Kasumi-1 (cell line): ENCODE results near the gene EPS8L2.
A peak's percentile ranks its signal among the peaks of the same experiment; 100 is the strongest.

Experiments
- DNase-seq, 2 experiments: peaks; one replicate each; lab custom pipeline; 2025; lab: John Stamatoyannopoulos, UW

Gene EPS8L2

DNA sequence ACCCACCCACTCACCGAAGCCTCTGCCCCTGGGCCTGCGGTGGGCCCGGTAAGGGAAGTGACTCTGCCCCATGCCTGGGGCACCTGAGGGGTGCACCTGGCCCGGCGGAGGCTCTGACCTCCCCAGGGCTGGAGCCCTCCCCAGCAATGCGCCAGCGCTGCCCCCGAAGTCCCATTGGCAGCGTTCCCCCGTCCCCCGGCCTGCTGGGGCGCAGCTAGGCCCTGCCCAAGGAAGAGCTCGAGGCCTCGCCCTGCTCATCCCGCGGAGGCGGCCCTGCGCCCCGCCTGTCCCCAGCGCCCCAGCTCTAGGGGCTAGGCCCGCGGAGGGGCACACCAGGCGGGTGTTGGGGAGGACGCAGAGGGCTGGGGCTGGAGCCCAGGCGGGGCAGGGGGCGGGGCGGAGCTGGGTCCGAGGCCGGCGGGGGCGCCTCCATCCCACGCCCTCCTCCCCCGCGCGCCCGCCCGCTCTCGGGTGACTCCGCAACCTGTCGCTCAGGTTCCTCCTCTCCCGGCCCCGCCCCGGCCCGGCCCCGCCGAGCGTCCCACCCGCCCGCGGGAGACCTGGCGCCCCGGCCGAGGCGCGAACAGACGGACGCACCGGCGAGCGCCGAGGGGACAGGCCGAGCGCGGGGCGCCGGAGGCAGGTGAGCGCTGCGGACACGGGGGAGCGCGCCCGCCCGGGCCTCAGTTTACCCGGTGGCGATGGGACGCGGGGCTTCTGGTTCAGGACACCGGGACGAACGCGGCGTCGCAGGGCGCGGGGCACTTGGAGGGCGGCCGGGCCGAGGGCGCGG is at the start of gene EPS8L2:
Gene EPS8L2, plus strand, starts transcription at position 586 of the 793 bp plus-strand sequence. CDS start 3,177 bp downstream, outside the sequence.
- no peak for DNase-seq

DNA sequence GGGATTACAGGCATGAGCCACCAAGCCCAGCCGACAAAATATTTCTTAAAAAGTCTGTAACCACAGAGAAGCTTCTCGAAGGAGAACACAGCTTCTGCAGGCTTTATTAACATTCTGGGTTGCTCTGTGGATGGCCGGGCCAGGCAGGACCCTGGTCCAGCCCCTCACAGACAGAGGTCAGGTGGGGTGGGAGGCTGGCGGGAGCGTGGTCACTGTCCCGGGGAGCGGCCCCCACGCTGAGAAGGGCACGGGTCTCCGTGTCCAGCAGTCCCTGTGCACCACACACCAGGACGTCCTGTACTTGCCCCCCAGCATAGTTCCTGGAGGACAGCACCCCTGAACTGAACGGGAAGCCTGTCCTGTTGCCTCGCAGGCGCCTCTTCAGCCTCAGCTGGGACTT is 49.6 kb upstream of the EPS8L2 start:
- no peak for DNase-seq

DNA sequence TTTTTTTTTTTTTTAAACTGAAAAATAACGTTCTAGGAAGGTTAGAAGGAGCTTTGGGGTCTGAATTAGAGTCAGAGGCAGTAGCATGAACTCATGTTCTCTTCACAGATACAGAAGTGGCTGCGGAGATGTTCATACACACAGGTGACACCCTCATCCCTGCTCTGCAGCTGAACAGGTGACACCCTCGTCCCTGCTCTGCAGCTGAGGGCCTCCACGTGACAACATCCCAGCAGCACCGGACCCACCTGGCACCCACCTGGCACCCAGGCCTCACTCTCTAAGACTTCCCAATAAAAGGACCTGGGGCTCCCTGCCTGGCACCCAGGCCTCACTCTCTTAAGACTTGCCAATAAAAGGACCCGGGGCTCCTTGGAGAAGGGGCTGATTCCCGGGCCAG is 49.2 kb upstream of the EPS8L2 start:
- no peak for DNase-seq

DNA sequence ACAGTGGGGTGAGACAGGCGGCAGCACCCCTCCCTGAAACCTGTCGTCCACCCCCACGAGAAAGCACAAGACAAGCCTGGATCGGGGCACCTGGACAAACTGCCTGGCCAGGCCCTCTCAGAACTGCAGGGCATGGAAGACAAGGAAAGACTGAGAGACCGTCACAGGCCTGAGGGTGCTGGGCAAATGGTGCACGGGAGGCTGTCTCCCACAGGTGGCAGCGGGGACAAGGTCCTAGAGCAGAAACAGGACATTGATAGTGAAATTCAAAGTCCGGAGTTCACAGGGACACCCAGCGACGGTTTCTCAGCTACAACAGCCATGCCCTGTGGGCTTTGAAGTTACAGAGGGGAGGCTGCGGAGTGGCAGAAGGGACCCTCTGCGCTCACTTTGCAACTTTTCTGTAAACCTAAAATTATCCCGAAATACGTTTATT is 48.3 kb upstream of the EPS8L2 start:
- DNase-seq, result no peak

DNA sequence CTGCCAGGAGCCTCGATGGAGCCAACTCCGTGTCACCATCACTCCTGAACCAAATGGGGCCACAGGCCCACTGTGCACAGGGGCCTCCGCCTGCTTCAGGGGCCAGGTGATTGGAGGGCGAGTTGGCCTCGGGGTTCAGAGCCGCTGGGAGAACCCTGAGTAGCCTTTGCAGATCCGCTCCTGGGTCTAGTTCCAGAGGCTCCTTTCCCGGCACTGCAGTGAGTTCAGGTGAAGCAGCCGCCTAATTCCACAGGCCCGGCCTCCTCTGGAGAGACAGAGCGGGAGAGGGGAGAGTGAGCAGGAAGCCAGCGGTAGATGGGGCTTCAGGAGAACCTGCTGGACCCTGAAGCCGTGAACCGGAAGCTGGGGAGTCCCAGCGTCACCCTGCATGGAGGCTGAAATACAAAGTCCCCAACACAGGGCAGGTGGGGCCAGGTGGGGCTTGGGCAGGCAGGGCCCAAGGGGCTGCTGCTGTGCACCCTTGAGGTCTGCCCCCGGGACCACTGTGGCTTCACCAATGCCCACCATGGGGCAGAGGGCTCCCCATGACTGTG is 46.4 kb upstream of the EPS8L2 start:
- DNase-seq, result no peak

DNA sequence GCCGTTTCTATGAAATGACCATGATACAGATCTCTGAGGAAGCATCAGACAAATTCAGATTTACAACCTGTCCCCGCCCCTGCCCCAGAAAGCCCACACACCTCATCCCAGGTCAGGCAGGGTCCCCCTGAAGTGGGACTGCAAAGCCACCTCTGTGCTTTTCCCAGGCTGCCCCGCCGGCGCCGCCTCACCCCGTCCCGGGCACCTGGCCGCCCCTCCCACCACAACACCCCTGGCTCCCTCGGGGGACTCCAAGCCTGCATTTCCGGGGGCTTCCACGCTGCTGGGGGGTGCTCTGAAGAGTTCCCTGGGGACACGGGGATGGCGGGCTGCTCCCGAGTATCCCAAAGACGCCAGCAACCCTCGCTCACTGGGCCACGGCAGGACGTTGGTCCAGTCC is 45.8 kb upstream of the EPS8L2 start:
- DNase-seq, result no peak

DNA sequence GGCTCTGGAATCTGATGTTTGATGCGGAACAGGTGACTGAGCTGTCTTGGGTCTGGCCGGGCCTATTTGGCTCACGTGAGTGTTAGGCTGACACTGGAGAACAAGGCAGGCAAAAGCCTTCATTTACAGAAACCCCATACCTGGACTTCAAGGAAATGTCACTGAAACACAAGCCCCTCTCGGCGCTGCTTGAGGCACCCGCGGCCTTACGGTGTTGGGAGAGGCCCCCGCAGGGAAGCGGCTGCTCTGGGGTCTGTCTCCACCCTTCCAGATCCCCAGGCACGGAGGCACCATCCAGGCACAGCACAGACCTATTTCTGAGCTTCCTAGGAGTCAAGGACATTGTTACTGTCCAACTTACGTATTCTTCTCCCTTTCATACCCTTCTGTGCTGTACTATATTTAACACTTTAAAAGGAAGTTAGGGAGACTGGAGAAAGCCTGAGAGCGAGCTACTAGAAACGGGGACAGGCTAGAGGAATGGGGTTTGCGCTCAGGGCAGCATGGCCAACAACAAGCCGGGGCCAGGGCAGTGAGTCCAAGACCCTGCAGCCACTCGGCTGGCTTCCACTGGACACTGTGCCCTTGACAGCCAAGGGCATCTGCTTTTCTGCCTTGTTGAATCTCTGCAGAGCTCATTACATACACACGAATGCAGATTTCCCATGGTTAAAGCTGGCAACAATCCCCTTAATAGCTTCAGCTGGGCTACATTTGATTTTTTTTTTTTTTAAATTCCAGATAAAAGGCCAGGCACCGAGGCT is 45.2 kb upstream of the EPS8L2 start:
- no peak for DNase-seq

DNA sequence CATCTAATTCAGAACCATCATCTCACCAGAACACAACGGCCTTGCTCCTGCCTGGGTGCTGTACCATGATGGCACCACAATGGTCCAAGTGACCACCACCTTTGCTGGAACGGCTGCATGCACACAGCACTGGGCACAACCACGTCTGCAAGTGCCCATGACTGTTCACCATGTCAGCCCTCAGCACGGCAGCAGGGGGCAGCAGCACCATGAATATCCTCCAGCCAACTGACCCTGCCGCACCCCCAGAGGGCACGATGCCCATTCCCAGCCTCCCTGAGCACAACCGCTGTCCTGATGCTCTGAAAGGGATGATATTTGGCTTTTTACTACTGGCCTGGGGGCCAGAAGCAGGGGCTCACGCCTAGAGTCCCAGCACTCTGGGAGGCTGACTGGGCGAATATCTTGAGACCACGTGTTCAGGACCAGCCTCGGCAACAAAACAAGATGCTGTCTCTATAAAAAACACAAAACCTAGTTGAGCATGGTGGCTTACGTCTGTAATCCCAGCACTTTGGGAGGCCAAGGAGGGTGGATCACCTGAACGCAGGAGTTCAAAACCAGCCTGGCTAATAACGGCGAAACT is 43.2 kb upstream of the EPS8L2 start:
- DNase-seq, result peak; percentile 47 to 57

DNA sequence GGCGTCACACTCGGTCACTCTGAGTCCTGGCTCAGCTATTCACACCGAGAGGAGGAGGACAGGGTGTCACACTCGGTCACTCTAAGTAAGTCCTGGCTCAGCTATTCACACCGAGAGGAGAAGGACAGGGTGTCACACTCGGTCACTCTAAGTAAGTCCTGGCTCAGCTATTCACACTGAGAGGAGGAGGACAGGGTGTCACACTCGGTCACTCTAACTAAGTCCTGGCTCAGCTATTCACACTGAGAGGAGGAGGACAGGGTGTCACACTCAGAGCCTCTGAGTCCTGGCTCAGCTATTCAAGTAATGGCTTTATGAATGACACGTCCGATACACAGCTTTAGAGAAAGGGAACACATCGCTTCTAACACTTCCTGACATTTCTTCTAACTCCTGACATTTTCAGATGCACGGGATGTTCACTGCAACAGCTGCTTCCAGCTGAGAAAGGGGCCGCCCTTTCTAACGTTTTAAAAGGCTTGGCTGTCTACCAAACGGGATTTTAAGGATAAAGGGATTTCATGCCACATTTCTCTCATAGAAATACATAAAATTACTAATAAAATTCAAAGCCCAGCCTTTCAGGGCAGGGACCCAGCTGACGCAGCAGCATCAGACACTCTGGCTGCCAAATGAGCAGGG is 40.8 kb upstream of the EPS8L2 start:
- no peak for DNase-seq

DNA sequence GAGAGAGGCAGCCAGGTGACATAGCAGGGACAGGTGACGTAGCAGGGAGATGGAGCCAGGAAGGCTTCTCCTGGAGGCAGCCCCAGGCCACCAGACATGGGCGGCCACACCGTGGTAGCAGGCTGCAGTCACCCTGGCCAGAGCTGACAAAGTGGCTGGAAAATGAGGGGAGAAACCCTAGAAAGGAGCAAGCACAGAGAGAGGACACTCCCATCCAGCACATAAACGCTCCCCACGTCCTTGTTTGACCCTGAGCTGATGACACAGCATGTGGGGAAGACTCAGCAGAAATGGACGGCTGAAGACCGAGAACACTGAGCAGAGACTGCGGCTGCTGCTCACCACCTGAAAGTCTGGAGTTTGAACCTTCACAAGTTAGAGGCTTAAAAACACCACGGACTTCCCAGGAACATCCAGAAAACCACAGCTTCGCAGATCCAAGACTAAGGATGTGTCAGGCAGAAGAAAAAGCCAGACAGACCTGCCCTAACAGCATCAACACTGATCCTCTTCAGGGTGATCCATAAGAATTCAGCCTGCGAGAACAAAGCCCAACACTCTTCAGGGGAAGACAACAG is 40.2 kb upstream of the EPS8L2 start:
- no peak for DNase-seq

DNA sequence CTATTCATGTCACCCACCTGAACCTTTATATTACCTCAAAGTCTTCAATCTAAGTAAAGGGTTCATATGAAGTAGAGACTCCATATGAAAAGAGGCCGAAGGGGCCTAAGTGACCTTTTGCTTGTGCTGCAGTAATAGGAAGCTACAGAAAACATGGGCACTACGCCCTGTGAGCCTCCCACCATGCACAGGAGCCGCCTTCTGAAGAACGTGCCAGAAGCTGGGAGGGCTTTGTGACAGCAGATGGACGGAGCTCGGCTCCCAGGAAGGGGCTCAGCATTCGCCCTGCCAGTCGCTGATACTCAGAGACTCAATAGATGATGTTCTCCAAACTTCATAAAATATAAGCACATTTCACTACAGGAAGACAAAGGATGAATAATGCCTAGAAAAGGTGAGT is 32.2 kb upstream of the EPS8L2 start:
- no peak for DNase-seq

DNA sequence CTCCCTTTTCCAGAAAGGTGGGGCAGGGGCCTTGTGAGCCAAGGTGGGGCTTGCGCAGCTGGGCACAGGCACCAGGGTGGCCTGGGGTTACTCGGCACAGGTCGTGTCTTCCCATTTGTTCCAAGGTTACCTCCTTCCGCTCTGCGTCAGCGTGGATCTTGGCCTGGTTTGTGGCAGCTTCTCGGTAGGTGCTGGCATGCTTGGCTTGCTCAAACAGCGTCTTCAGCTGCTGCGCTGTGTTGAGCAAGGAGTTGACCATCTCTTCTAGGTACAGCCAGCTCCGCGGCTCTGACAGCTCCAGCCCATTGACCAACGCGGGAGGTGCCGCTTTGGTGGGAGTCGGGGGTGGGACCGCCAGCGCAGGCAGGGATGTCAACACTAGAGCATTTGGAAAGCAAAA is 31.6 kb upstream of the EPS8L2 start:
- DNase-seq, result no peak

DNA sequence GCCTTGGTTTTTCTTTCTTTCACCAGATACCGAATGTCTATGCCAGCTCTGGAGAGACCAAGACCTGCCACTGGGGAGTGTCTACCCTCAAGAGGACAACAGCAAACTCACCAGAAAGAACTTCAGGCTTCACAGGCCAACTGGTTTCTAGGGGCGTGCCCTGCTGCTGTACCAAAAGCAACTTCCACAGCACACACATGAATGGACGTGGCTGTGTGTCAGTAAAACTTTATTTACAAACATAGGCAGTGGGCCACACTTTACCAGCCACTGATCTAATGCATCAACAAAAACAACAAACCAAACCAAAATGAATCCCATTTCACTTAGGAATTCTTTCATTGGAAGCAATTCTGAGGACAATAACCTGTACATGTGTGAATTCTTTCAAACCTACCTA is 27.7 kb upstream of the EPS8L2 start:
- DNase-seq, result no peak

DNA sequence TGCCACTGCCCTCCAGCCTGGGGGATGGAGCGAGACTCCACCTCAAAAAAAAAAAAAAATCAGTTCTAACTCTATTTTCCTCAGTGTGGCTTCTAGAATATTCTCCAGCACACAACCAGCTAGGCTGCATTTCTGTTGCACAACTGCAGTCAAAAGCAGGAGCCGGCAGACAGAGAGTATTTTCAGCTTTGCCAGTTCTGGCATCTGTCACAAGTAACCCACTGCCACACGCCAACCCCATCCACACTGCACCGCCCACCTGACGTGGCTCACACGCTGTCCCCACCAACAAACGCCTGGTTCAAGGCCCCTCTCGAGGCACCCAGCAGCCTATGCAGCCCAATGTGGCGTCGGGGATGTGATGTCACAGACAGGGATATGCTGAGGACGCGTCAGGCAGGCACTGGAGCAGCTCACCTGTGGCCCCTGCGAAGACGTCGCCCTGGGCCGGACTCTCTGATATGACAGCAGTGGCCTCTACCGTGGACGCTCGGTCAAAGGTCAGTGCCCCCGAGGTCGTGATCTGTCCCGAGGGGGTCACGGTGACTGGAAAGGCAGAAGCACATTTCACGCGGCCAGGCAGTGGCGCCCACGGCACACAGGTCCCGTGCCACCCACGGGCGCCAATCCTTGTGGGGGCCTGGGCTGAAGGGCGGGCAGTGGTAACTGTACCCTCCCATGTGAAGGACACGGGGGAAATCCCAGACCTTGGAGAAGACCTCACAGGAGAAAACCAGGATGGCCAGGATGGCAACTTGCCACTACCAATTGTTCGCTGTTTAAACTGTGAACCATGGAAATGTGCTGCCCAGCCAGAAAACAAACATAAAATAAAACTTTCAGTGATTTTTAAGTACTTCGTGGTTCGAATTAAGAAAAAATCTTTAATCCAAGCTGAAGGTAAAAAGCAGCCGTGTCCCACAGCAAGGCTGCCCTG is 26.5 kb upstream of the EPS8L2 start:
- no peak for DNase-seq

DNA sequence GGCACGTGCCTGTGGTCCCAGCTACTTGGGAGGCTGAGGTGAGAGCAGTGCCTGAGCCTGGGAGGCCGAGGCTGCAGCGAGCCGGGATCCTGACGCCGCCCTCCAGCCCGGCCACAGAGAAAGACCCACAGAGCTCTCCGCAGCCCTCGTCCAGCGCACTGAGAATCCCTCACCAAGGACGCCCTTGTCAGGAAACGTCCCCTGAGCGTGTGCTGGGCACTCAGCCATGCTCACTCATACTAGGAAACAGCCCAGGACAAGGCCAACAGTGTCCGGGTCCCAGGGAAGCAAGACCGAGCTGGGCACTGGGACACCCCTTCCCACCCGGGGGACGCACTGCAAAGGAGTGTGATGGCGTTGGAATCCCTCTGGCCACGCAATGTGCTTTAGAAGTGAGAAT is 25.6 kb upstream of the EPS8L2 start:
- no peak for DNase-seq

DNA sequence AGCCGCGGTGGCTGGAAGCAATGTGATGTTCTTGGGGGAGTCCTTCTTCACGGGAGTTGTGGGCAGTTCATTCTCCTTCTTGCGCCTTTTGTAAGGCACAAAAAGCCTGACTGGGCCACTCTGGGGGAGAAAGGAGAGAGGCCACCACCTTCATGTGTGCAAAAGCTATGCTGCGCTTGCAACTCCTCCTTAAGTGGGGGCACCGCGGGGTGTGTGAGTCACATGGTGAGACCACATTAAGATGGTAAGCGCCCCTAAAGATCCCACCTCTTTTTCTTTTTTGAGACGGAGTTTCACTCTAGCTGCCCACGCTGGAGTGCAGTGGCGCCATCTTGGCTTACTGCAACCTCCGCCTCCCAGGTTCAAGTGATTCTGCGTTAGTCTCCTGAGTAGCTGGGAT is 25.1 kb upstream of the EPS8L2 start:
- DNase-seq, result no peak

DNA sequence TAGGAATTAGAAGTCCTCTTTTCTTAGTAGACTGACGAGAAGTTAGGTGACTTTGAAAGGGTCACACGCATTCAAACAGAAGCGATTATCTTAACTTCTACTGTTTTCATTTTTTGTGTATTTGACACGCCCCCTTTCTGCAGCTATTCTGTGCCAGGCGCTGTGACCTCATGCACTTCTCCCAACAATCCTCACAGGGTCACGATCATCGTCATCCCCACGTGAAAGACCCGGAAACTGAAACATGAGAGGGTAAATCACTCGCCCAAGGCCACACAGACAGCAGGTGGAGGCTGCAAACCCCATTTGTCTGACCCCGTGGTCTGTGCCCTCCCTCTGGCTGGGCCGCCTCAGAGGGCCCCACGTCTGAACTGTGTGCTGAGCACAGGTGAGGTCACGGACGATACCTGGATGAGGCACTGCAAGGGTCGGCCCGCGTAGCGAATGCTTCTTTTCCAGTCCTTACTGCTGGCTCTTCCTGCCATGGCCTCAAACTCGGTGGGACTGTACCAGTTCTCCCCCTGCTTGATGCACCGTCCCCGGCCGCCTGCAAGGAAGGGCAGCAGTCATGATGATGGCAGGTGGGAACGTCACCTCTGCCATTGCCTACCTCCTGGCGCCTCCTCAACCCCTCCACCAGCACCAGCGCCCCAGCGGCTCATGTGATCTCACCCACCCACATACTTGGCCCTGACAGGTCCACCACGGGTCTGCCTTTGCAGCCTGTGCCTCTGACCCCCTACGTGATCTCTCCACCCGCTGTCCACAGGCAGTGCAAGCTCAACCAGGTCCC is 19.4 kb upstream of the EPS8L2 start:
- no peak for DNase-seq

DNA sequence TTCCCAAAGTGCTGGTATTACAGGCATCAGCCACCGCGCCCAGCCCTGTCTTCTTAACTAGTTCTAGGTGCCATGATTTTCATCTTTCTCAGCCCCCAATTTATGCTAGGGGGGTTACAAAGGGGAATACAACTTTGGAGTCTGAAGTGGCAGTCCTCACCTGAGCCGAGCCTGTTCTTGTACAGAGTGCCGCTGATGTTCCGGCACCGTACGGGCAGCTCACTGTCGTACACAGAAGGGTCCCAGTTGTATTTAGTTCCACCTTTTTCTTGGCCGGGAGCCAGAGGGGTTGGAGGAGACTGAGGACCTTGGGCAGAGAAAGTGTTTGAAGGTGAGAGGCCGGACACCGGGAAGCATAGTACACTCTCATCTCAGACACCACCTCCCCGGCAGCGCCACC is 18.3 kb upstream of the EPS8L2 start:
- DNase-seq, result no peak

DNA sequence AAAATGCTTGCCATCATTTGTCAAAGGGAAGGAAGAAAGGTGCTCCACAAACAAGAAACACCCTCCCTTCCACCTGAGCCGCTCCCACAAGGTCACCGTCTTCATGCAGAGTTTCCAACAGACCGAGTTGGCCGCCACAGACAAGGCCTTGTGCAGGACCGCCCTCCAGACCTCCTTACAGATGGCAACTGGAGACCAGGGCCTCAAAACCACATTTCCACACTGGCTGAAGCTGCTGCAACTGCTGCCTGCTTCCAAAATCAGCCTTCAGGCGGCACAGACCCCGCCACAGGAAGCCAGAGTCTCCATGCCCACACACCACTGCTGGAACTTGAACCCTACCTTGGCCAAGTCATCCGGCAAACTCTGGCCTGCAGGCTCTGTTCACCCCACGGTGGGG is 17.4 kb upstream of the EPS8L2 start:
- peak; percentile 86 to 92 for DNase-seq

DNA sequence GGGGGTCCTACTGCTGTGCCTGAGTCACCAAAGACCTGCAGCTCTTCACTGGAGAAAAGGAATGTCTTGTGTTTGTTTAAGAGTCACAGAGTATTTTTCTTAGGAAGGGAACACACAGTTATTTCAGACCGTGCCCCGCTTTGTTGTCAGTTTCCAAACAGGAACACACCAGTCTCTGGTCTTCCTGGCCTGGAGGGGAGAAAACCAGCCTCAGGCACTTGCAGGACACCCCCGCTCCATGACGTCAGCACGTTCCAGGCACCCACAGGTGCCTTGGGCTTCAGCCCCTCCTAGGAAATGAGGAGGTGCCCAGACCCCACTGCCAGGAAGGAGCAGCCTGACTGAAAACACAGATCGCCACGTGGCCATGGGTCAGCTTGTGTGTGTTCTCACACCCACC is 16.4 kb upstream of the EPS8L2 start:
- no peak for DNase-seq
